CD4-positive, alpha-beta T cell treated with Interleukin-10 for 1 hour (primary cell): ENCODE measurements around the gene ETV2.
"Not testable (repeated sequence)": the region's sequence is repeated elsewhere in the genome, so short reads cannot be mapped to it uniquely, and the experiment has no call there.

Source experiments
- DNase-seq: peaks from one replicate; pipeline ENCODE4 v3.0.0-alpha.2; 2020

The ETV2 gene, protein sequence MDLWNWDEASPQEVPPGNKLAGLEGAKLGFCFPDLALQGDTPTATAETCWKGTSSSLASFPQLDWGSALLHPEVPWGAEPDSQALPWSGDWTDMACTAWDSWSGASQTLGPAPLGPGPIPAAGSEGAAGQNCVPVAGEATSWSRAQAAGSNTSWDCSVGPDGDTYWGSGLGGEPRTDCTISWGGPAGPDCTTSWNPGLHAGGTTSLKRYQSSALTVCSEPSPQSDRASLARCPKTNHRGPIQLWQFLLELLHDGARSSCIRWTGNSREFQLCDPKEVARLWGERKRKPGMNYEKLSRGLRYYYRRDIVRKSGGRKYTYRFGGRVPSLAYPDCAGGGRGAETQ

DNA sequence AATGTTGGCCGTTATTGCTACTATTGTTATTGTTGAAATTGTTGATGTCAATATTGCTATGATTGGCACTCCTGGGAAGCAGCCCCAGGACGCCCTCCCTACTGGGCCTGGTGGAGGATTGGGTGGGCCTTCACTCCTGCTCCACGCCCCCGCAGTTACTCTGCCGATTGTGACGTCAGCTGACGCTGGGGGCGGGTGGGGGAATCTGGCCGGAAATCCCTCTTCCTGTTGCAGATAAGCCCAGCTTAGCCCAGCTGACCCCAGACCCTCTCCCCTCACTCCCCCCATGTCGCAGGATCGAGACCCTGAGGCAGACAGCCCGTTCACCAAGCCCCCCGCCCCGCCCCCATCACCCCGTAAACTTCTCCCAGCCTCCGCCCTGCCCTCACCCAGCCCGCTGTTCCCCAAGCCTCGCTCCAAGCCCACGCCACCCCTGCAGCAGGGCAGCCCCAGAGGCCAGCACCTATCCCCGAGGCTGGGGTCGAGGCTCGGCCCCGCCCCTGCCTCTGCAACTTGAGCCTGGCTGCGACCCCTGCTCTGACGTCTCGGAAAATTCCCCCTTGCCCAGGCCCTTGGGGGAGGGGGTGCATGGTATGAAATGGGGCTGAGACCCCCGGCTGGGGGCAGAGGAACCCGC, at the start of gene ETV2:
Gene ETV2, plus strand, starts transcription at position 231 of the 637 bp plus-strand sequence. CDS start 716 bp downstream, outside the sequence.
- peak; percentile 63 for DNase-seq

DNA sequence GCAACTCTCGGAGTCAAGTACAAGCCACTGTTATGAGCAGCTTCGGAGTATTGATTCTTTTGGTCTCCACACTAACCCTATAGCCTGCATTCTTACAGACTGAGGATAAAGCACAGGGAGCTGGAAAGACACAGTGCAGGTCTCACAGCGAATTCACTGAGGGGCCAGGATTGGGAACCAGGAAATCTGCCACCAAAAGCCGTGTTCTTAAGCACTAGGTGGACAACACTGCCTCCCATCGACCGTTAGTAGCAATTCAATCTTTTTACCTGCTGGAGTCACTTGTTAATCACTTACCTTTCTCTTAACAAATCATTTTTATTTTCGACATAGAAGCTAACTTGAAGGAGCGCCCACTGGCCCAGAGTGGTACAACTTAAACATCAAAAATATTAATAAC, 49.3 kb upstream of the ETV2 start:
- peak; percentile 40 for DNase-seq

DNA sequence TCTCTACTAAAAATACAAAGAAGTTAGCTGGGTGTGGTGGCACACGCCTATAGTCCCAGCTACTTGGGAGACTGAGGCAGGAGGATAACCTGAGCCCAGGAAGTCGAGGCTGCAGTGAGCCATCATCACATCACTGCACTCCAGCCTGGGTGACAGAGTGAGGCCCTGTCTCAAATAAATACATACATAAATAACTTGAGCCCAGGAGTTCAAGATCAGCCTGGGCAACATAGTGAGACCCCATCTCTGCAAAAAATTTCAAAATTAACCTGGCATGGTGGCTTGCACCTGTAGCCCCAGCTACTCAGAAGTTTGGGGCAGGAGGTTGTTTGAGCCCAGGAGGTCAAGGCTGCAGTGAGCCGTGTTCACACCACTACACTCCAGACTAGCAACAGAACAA, 46.5 kb upstream of the ETV2 start:
- DNase-seq = not testable (repeated sequence)

DNA sequence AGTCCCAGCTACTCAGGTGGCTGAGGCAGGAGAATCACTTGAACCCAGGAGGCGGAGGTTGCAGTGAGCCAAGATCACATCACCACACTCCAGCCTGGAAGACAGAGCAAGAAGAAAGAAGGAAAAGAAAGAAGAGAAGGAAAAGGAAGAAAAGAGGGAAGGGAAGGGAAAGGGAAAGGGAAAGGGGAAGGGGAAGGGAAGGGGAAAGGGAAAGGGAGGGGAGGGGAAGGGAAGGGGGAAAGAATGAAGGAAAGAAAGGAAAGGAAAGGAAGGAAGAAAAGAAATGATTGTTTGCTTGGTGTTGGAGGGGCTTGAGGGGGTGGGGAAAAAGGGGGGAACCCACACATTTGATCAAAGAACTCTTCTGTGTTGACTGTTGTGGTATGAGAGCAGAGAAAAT, 45.6 kb upstream of the ETV2 start:
- no peak for DNase-seq

DNA sequence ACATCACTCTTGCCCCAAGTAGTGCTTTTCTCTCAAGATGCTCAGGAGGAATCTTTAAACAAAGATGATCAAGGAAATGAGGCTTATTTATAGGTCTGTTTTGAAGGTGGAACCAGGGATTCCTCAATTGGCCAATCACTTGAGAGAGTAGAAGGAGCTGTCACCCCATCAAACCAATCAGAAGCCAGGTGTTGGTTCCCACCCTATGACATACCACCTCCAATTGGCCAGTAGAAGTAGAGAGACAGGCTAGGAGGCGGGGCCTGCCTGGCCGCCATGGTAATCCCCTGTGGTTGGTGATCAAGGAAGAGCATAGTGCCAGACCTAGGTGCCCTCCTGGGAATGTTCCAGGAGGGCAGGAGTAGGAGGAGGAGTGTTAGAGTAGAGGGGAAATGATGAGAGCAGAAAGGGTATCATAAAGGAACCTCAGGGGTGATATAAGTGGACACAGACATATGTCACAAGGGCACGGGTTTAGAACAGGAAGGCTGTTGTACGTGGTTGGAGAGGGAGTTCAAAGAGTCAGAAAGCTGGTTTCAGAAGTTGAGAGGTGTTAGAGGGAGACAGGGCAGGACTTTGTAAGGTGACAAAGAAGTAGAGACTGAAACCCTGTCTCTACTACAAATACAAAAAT, 45.1 kb upstream of the ETV2 start:
- peak; percentile 7 for DNase-seq

DNA sequence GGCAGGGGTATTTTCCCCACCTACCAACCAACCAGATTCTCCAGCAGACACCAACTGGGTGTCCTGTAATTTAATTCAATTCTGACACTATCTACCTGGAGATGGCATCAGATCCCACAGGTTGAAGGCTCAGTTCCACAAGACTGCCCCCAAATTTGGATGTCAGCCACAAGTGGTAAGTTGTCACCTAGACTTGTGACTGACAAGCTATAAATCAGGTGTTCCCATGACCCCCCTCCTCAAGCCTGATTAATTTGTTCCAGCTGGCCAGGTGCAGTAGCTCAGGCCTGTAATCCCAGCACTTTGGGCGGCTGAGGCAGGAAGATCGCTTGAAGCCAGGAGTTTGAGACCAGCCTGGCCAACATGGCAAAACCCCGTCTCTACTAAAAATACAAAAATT, 39.6 kb upstream of the ETV2 start:
- DNase-seq = no peak

DNA sequence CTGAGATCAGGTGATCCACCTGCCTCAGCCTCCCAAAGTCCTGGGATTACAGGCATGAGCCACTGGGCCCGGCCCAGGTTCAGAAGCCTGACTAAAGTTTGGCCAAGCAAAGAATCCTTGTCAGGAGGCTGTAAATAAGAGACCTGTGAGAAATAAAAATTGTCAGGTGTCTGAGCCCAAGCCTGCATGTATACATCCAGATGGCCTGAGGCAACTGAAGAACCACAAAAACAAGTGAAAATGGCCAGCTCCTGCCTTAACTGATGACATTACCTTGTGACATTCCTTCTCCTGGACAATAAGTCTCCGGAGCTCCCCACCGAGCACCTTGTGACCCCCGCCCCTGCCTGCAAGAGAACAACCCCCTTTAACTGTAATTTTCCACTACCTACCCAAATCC, 37.1 kb upstream of the ETV2 start:
- not testable (repeated sequence) for DNase-seq

DNA sequence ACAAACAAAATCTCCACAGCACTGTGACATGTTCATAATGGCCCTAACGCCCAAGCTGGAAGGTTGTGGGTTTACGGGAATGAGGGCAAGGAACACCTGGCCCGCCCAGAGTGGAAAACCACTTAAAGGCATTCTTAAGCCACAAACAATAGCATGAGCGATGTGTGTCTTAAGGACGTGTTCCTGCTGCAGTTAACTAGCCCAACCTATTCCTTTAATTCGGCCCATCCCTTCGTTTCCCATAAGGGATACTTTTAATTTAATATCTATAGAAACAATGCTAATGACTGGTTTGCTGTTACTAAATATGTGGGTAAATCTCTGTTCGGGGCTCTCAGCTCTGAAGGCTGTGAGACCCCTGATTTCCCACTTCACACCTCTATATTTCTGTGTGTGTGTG, 34.4 kb upstream of the ETV2 start:
- DNase-seq = not testable (repeated sequence)

DNA sequence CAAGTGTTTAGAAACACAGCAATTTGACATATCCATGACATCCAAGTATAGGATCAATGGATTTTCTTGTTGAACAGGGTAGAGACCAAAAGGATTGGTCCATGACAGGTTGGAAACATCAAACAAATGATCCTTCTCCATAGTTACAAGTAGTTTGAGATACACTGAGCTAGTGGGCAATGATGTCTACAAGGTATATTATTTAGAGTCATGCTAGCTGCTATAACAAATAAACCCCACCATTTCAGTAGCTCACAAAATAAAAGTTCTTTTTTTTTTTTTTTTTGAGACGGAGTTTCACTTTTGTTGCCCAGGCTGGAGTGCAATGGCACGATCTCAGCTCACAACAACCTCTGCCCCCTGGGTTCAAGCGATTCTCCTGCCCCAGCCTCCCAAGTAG, 33.9 kb upstream of the ETV2 start:
- no peak for DNase-seq

DNA sequence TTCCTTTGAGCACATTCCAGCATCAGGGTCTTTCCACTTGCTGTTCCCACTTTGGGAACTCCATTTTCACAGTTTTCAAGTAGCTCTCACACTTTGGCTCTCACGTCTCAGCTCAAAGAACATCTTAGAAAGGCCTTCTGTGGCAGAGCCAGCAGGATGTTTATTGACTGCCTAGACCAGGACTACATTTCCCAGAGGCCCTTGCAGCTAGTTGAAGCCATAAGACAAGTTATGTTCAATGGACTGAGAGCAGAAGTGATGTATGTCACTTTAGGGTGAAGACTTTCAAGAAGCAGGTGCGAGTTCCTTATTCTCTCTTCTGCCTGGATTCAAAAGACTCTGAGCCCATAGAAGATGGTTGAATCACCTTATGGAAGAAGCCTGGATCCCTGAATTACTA, 33.3 kb upstream of the ETV2 start:
- DNase-seq = peak; percentile 17

DNA sequence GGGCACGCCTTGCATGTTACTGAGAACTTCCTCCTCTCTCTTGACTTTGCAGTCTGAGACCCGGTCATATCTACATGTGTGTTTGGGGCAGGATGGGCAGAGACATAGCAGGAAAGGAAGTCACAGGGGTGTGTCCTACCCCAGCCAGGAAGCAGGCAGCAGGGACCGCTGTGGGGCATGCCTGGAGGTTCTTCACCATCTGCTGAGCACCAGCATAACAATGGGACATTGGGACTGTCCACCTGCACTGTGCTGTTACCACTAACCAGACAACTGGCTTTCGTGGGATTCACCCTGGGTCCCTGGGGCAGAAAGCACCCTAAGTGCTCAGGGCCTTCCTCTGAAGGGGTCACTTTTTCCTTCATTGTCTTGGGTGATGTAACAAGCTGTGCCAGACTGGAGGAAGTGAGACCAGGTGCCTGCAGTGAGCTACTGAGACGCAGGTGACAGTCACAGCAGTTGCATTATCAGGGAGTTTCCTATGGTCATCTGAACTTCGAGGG, 31.6 kb upstream of the ETV2 start:
- DNase-seq = peak; percentile 50

DNA sequence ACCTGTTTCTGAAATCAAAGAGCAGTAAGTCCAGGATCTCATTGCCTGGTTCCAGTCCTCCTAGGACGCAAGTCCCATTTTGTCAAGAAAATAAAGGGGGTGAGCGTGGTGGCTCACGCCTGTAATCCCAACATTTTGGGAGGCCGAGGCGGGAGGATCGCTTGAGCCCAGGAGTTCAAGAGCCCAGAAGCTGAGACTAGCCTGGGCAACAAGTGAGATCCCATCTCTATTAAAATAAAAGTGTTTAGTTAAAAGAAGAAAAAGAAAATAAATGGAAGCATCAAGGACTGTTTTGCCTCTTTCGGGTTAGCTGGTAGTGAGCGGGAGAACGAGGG, 29.4 kb upstream of the ETV2 start:
- DNase-seq = no peak

DNA sequence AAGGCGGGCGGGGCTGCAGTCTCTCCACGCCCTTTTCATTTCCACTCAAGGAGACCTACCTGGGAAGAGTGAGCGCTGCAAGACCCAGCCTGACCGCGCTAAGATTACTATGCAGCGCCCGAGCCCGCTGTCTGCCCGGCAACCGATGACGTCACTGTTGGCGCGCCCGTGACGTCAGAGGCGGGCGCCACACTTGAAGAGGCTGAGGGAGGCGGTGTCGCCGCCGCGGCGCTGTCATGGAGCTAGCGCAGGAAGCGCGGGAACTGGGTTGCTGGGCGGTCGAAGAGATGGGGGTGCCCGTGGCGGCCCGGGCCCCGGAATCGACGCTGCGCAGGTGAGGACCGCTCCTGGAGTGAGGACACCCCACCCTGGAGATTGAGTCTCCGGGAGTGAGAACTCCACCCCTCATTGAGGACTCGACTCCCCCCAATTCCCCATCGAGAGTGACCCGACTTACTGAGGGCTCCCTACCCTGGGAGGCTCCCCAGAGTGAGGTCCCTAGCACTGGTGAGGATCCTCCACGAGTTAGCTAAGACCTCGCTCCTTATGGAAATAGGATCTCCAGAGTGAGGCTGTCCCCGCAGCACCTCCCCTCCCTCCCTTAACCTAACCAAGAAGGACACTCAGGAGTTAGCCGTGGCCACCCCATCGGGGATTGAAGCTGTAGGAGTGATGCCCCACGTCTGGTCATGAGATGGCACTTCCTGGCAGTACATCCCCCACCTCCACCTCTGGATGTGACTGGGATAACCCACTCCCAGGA, 28.8 kb upstream of the ETV2 start, which contains the start of gene HAUS5:
Gene HAUS5, plus strand, starts transcription at position 177 of the 763 bp plus-strand sequence. Its CDS starts 60 bp downstream, at position 237.
- peak; percentile 96 for DNase-seq

DNA sequence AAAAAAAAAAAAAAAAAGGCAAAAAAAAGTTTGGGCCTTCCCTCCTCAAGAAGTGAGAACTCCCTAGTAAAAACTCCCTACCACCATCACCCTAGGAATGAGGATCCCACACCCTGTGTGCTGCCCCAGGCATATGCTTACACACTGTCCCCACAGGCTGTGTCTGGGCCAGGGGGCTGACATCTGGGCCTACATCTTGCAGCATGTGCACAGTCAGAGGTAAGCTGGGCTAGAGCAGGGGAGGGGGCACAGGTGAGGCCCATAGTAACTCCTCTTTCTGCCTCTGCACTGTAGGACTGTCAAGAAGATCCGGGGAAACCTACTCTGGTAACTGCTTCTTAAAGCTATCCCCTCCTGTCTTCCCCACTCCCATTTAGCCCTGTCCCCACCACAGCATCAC, 28.0 kb upstream of the ETV2 start:
- no peak for DNase-seq

DNA sequence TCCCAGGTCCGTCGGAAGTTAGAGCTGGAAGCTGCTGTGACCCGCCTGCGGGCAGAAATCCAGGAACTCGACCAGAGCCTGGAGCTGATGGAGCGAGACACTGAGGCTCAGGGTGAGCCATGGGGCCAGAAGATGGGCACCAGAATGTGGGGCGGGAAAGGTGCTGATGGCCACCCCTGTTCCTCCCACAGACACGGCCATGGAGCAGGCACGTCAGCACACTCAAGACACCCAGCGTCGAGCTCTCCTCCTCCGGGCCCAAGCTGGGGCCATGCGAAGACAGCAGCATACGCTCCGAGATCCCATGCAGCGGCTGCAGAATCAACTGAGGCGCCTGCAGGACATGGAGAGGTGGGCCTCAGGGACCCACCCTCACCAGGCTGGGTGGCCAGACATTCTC, 26.5 kb upstream of the ETV2 start:
- no peak for DNase-seq

DNA sequence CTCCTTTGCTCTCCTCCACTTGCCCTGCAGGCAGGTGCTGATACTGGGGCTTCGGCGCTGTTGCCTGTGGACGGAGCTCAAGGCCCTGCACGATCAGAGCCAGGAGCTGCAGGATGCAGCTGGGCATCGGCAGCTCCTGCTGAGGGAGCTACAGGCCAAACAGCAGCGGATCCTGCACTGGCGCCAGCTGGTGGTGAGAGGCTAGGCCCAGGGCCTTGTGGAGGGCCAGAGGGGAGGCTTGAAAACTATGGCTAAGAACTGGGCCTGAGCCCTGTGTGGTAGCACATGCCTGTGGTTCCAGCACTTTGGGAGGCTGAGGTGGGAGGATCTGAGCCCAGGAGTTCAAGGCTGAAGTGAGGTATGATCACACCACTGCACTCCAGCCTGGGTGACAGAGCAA, 22.7 kb upstream of the ETV2 start:
- no peak for DNase-seq

DNA sequence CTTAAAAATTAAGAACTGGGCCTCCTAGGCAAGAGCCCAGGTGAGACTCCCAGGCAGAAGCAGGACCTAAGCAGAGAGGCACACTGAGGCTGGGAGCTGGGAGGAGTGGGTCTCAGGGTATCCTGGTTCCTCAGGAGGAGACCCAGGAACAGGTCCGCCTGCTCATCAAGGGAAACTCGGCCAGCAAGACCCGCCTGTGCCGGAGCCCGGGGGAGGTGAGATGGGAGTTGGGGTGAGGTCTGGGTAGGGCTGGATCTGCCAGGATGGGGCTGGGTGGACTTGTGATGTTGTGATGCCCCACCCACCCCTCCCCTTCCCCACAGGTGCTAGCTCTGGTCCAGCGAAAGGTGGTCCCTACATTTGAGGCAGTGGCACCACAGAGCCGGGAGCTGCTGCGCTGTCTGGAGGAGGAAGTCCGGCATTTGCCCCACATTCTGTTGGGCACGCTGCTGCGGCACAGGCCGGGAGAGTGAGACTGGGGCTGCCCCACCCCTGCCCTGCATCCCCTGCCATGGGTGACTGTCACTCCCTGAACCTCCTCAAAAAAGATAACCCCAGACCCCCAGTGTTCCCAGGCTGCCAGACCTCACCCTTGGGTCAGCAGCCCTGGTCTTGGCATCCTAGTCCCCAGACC, 22.1 kb upstream of the ETV2 start:
- no peak for DNase-seq

DNA sequence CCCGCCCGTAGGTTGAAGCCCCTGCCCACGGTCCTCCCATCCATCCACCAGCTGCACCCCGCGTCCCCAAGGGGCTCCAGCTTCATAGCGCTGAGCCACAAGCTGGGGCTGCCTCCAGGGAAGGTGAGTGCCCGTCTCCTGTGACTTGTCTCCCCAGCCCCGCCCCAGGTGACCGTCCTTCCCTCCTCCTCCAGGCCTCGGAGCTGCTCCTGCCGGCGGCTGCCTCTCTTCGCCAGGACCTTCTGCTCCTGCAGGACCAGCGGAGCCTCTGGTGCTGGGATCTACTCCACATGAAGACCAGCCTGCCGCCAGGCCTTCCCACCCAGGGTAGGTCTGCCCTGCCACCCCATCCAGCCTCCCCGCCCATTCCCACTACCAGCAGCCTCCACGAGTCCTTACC, 21.5 kb upstream of the ETV2 start:
- DNase-seq = no peak

DNA sequence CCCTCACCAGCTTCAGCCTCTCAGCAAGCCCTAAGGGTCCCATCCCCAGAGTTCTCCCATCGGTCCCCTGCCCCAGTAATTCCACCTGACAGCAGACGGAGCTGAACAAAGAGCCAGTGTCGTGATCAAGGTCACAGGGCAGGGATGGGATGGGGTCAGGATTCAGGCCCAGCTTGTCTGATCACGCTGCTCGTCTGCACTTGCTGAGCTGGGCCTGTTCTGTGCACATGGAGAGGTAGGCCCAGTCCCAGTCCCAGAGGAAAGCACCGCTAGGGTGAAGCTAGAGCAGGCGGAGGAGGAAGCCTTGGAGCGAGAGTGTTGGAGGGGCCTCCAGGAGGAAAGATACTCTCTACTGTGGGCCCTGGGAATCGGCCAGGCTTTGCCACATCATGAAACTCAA, 19.8 kb upstream of the ETV2 start:
- no peak for DNase-seq

DNA sequence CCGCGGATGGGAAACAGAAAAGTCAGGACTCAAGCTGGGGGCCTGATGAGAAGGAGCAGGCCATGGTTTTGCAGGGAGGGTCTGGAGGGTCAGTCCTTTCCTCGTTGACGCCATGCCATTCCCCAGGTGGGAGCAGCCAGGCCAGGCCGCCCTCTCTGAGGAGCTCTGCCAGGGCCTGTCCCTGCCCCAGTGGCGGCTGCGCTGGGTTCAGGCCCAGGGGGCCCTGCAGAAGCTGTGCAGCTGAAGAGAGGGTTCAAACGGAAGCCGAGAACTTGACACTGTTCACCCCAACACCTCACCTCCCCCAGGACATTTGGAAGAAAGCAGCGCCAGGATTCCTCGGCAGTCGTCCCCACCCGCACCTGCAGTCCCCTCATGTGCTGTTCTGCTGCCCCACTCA, 18.8 kb upstream of the ETV2 start:
- DNase-seq = no peak

DNA sequence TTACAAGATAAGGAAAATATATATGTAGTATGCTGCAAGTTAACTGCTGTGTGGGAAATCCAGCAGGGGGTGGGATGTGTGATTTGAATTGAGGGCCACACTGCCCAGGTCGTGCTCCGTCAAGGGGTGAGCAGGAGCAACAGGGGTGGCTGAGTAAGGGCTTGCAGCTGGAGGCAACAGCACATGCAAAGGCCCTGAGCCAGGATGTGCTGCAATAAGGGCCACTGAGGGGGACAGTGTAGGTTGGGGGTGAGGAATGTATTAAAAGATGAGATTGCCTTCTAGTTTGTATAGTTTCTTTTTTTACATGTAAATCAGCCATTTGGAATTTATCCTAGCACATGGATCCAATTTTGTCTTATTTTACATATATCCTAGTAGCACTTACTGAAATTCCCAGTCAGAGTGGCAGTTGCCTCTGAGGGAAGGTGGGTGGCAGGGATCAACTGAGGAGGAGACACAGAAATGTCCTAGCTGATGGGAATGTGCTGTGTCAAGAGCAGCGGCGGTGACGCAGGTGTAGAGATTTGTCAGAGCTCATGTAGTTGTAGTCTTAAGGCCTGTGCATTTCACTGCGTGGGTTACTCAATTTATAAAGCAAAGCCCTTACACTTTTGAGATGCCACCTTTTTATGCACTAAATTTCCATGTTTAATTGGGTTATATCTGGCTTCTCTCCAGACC, 18.1 kb upstream of the ETV2 start:
- no peak for DNase-seq

DNA sequence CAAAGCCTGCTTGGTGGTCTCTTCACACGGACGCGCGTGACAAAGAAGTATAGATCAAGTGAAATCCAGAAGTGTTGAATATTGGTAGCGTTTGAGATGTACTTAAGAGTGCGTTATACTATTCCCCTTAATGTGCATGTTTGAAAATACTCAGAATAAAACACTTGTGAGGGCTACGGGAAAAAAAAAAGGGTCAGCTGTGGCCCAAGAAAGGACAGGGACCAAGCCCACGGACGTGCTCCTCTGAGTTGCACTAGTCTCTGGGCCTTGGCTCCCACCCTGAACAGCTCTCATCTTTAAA, 13.3 kb upstream of the ETV2 start:
- no peak for DNase-seq
